ENCODE data around the gene KCND3. TPM values are rescaled to one million over a fixed set of nuclear protein-coding genes. Genes with fewer than 3 reads are reported as not detected.

KCND3 gene
- total RNA-seq = 1 to 10 TPM; 1.8 to 5.3 (median 4.2) TPM

GRCh38 chr1:111989531-111990025 lies at the start of gene KCND3:
Gene KCND3, minus strand, starts transcription at chr1:111989668.
- H3K27ac ChIP-seq = peak within 1 kb of the TSS in 2 of 3 donors; percentile 7 to 36
- intact Hi-C loops (cut with DNase I) = no loop called here

GRCh38 chr1:112034277-112034676 lies 44.8 kb upstream of the KCND3 start:
- 89 to 92% methylated on average over 1 of the region's 1 CpG for whole genome bisulfite sequencing, 2 donors
- no peaks in the 10 kb centered on the region for H3K27me3 ChIP-seq
- no peaks in the 10 kb centered on the region for H3K9me3 ChIP-seq
- no peak overlapping the region for H3K27ac ChIP-seq
- H3K4me1 ChIP-seq = no peaks in the 10 kb centered on the region
- DNase-seq = no peak
- intact Hi-C loops (cut with DNase I) = no loop called here
- no peak for TF ChIP-seq POLR2A (IDR thresholded peaks at IDR 0.05)
- TF ChIP-seq CTCF (IDR thresholded peaks at IDR 0.05) = no peak
- H3K4me3 ChIP-seq (replicated peaks in 1 of 3) = no peak overlapping the region
- no peaks in the 10 kb centered on the region for H3K36me3 ChIP-seq

More at GRCh38 chr1:111989531-111990025, at the start of gene KCND3:
- no peaks in the 10 kb centered on the region for H3K9me3 ChIP-seq
- TF ChIP-seq CTCF (IDR thresholded peaks at IDR 0.05) (no peak), POLR2A (IDR thresholded peaks at IDR 0.05) (no peak)
- H3K4me3 ChIP-seq (replicated peaks in 1 of 3) = peak within 1 kb of the TSS; percentile 16 to 51 (median 24)
- peak; percentile 41 to 47 for DNase-seq
- no CpG with 5 or more reads among the region's 83 CpGs for WGBS, 2 donors
- H3K4me1 ChIP-seq = peaks cover 19 to 28% of the 10 kb centered on the region in 2 donors
- no peaks in the 10 kb centered on the region for H3K36me3 ChIP-seq
- no peaks in the 10 kb centered on the region for H3K27me3 ChIP-seq

- H3K4me1 ChIP-seq = no peaks in the 10 kb centered on the region
- no peaks in the 10 kb centered on the region for H3K9me3 ChIP-seq
- no peak overlapping the region for H3K4me3 ChIP-seq (replicated peaks in 1 of 3)
- no peaks in the 10 kb centered on the region for H3K36me3 ChIP-seq
- no peak overlapping the region for H3K27ac ChIP-seq
- no peak for TF ChIP-seq CTCF (IDR thresholded peaks at IDR 0.05)
- no peak for TF ChIP-seq POLR2A (IDR thresholded peaks at IDR 0.05)
- intact Hi-C loops (cut with DNase I) = no loop called here
- 80 to 82% methylated on average over 3 of the region's 3 CpGs for WGBS, 2 donors
- no peak for DNase-seq
- no peaks in the 10 kb centered on the region for H3K27me3 ChIP-seq
Measured at GRCh38 chr1:112033439-112034120, 44.1 kb upstream of the KCND3 start.

- no peaks in the 10 kb centered on the region for H3K4me1 ChIP-seq
- no peaks in the 10 kb centered on the region for H3K36me3 ChIP-seq
- intact Hi-C loops (cut with DNase I) = no loop called here
- H3K27me3 ChIP-seq = no peaks in the 10 kb centered on the region
- WGBS, 2 donors = 60 to 75% methylated on average over 5 of the region's 5 CpGs
- no peak overlapping the region for H3K27ac ChIP-seq
- no peaks in the 10 kb centered on the region for H3K9me3 ChIP-seq
- H3K4me3 ChIP-seq (replicated peaks in 1 of 3) = no peak overlapping the region
- DNase-seq = no peak
- TF ChIP-seq CTCF (IDR thresholded peaks at IDR 0.05) (no peak), POLR2A (IDR thresholded peaks at IDR 0.05) (no peak)
Measured at GRCh38 chr1:112030157-112030556, 40.7 kb upstream of the KCND3 start.

GRCh38 chr1:112027696-112028095 lies 38.2 kb upstream of the KCND3 start:
- Histone ChIP-seq H3K36me3 (no peaks in the 10 kb centered on the region), H3K27ac (no peak overlapping the region), H3K4me3 (replicated peaks in 1 of 3) (no peak overlapping the region), H3K27me3 (no peaks in the 10 kb centered on the region), H3K4me1 (no peaks in the 10 kb centered on the region), H3K9me3 (no peaks in the 10 kb centered on the region)
- 61 to 67% methylated on average over 1 of the region's 1 CpG for WGBS, 2 donors
- intact Hi-C loops (cut with DNase I) = no loop called here
- no peak for TF ChIP-seq POLR2A (IDR thresholded peaks at IDR 0.05)
- no peak for TF ChIP-seq CTCF (IDR thresholded peaks at IDR 0.05)
- no peak for DNase-seq

All from thyroid gland (tissue), 4 donors.